SU-DHL-6 (cell line): ENCODE results near the gene SP3.

Experiments used
- H2AFZ ChIP-seq: fragments of 200-600 bp; sonication (generic); 2 replicates; pipeline ENCODE4 v1.6.1; 2014; ENCODE audit warnings: low read depth, mild to moderate bottlenecking, moderate library complexity, mixed read lengths, antibody characterized with exemption, low read length; ENCODE audit not compliant: severe bottlenecking
- H3F3A ChIP-seq: fragments of 200-600 bp; shearing (Covaris generic); 2 replicates; pipeline ENCODE4 v1.6.0; 2016; ENCODE audit warnings: antibody characterized with exemption, mild to moderate bottlenecking; ENCODE audit not compliant: insufficient read depth
- H3K27ac ChIP-seq: fragments of 200-600 bp; sonication (generic); 2 replicates; pipeline ENCODE4 v1.5.1; 2016; ENCODE audit warnings: low read depth, mild to moderate bottlenecking, low read length, moderate library complexity, mixed read lengths
- H3K27me3 ChIP-seq: fragments of 200-600 bp; sonication (generic), shearing (Covaris generic); 2 replicates; pipeline ENCODE4 v1.6.0; 2014; ENCODE audit warnings: mild to moderate bottlenecking, low read length
- H3K36me3 ChIP-seq: fragments of 200-600 bp; sonication (generic); 2 replicates; pipeline ENCODE4 v1.6.1; 2014; ENCODE audit warnings: mild to moderate bottlenecking, low read length, mixed read lengths
- H3K4me2 ChIP-seq: fragments of 300-600, 200-600 bp; shearing (Covaris generic), sonication (generic); 2 replicates; pipeline ENCODE4 v1.6.0; 2014; ENCODE audit warnings: low read length, low read depth, mild to moderate bottlenecking; ENCODE audit not compliant: poor library complexity, severe bottlenecking
- H3K4me3 ChIP-seq: fragments of 200-600 bp; sonication (generic); 2 replicates; pipeline ENCODE4 v1.5.1; 2014; ENCODE audit warnings: antibody characterized with exemption, low read length, mild to moderate bottlenecking, mixed read lengths; ENCODE audit not compliant: insufficient read depth, poor library complexity, severe bottlenecking
- H3K79me2 ChIP-seq: fragments of 200-600 bp; sonication (generic); 2 replicates; pipeline ENCODE4 v1.6.1; 2014; ENCODE audit warnings: mild to moderate bottlenecking, low read length, moderate library complexity; ENCODE audit not compliant: insufficient read depth
- H3K9ac ChIP-seq: fragments of 200-600 bp; sonication (generic); 2 replicates; pipeline ENCODE4 v1.7.0; 2014; ENCODE audit warnings: mild to moderate bottlenecking, low read length
- H3K9me2 ChIP-seq: fragments of 200-600 bp; sonication (generic); replicated peaks from 2 replicates; pipeline ENCODE4 v1.6.1; 2014; ENCODE audit warnings: low read length; ENCODE audit not compliant: insufficient read depth
- H3K9me3 ChIP-seq: fragments of 200-600 bp; sonication (generic); 2 replicates; pipeline ENCODE4 v1.6.1; 2014; ENCODE audit warnings: low read length, mixed read lengths; ENCODE audit not compliant: insufficient read depth
- H4K20me1 ChIP-seq: fragments of 200-600 bp; sonication (generic); 2 replicates; pipeline ENCODE4 v1.6.1; 2014; ENCODE audit warnings: low read depth, mild to moderate bottlenecking, antibody characterized with exemption, low read length, moderate library complexity, mixed read lengths
- EZH2phosphoT487 ChIP-seq: fragments of 200-600 bp; sonication (generic), shearing (Covaris generic); conservative IDR thresholded peaks from 2 replicates; pipeline ENCODE4 v1.6.1; 2018; ENCODE audit warnings: mild to moderate bottlenecking, antibody characterized with exemption, low read length, moderate library complexity, mixed read lengths
- TF ChIP-seq, protein P1 (sequence below): fragments of 200-600 bp; sonication (generic); IDR thresholded peaks from one replicate; pipeline ENCODE4 v1.5.1; 2017; ENCODE audit warnings: antibody characterized with exemption, mild to moderate bottlenecking, low read length, moderate library complexity; ENCODE audit not compliant: insufficient read depth, poor library complexity, severe bottlenecking

Gene SP3

DNA sequence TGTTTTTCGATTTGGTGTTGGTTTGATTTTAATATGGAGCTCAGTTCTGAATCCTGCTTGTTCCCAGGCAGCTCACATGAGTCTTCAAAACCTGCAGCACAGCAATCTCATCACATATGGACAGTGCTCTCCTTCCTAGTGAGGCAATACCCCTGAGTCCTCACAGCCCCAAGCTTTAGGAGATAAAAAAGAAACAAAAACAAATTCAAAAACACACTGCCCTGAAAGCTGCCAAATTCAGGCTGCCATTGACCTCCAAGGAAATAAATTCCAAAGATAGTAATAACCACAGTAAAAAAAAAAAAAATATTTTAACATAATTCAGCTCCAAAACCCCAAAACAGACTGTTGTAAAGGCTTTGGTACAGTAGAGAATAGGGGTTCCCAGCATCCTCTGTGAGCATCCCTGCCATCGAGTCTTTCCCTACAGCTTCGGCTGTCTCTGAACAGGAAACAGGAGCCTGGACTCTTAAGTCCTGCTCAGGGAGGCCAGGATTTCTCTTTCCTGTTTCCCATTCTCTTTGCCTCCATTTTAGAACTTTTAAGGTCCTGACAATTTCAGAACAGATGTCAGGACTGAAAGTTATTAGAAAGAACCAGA is 14.7 kb upstream of the SP3 start:
- Histone ChIP-seq H2AFZ (no peak overlapping the region), H3K4me2 (no peak overlapping the region), H3K27me3 (no peaks in the 10 kb centered on the region), H3K4me3 (no peak overlapping the region), H3K36me3 (no peaks in the 10 kb centered on the region), H3K9me3 (no peaks in the 10 kb centered on the region), H3F3A (no peaks in the 10 kb centered on the region), H3K9me2 (no peaks in the 10 kb centered on the region), H3K27ac (no peak overlapping the region), H3K9ac (no peak overlapping the region), H4K20me1 (no peaks in the 10 kb centered on the region), H3K79me2 (no peaks in the 10 kb centered on the region)
- TF ChIP-seq EZH2phosphoT487: no peak
- TF ChIP-seq, protein P1, sequence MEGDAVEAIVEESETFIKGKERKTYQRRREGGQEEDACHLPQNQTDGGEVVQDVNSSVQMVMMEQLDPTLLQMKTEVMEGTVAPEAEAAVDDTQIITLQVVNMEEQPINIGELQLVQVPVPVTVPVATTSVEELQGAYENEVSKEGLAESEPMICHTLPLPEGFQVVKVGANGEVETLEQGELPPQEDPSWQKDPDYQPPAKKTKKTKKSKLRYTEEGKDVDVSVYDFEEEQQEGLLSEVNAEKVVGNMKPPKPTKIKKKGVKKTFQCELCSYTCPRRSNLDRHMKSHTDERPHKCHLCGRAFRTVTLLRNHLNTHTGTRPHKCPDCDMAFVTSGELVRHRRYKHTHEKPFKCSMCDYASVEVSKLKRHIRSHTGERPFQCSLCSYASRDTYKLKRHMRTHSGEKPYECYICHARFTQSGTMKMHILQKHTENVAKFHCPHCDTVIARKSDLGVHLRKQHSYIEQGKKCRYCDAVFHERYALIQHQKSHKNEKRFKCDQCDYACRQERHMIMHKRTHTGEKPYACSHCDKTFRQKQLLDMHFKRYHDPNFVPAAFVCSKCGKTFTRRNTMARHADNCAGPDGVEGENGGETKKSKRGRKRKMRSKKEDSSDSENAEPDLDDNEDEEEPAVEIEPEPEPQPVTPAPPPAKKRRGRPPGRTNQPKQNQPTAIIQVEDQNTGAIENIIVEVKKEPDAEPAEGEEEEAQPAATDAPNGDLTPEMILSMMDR: no peak

DNA sequence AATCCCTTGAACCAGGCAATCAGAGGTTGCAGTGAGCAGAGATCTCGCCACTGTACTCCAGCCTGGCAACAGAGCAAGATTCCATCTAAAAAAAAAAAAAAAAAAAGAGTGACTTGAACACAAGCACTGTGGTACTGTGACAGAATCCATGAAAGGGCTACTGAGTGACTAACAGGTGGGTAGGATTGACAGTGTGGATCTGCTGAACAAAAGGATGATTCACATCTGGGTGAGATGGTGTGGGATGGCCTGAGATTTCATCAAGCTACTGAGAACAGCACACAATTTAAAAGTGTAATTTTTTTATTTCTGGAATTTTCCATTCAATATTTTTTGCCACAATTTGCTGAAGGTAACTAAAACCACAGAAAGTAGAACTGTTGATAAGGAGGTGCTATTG is 13.3 kb upstream of the SP3 start:
- Histone ChIP-seq H3K4me2 (no peak overlapping the region), H3K79me2 (no peaks in the 10 kb centered on the region), H3K36me3 (no peaks in the 10 kb centered on the region), H3K27me3 (no peaks in the 10 kb centered on the region), H3K27ac (no peak overlapping the region), H2AFZ (no peak overlapping the region), H3F3A (no peaks in the 10 kb centered on the region), H4K20me1 (no peaks in the 10 kb centered on the region), H3K9me2 (no peaks in the 10 kb centered on the region), H3K4me3 (no peak overlapping the region), H3K9ac (no peak overlapping the region), H3K9me3 (no peaks in the 10 kb centered on the region)
- TF ChIP-seq, protein P1: no peak
- TF ChIP-seq EZH2phosphoT487: no peak

DNA sequence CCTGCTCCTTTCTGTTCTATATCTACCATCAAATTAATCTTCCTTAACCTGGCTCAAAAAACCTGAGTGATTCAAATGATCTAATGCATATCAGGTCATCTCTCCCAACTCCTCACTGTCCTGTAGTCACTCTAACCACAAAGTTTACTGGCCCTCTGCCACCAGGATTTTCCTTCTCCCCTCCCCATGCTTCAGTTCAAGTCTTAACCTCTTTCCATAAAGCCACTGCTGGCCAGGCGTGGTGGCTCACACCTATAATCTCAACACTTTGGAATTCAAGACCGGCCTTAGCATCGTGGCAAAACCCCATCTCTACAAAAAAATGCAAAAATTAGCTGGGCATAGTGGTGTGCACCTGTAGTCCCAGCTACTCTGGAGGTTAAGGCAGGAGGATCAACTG is 7.5 kb upstream of the SP3 start:
- Histone ChIP-seq H3K79me2 (no peaks in the 10 kb centered on the region), H3K4me2 (no peak overlapping the region), H3K9me2 (no peaks in the 10 kb centered on the region), H3K36me3 (no peaks in the 10 kb centered on the region), H3F3A (no peaks in the 10 kb centered on the region), H3K9ac (no peak overlapping the region), H3K4me3 (no peak overlapping the region), H3K9me3 (no peaks in the 10 kb centered on the region), H4K20me1 (no peaks in the 10 kb centered on the region), H2AFZ (no peak overlapping the region), H3K27me3 (no peaks in the 10 kb centered on the region), H3K27ac (no peak overlapping the region)
- TF ChIP-seq, protein P1: no peak
- no peak for TF ChIP-seq EZH2phosphoT487
